Endothelial cell (in vitro differentiated cells): ENCODE measurements around the gene ZNF211. TPM values are rescaled to one million over a fixed set of nuclear protein-coding genes. Genes with fewer than 3 reads are reported as not detected.

Experiments used
- DNase-seq: peaks from one replicate; pipeline ENCODE4 v3.0.0; 2021; ENCODE audit warnings: low spot score
- H3K27ac Mint-ChIP-seq: one replicate; pipeline ENCODE4 v1.8.0; 2021; ENCODE audit warnings: mixed read lengths, inconsistent platforms; ENCODE audit not compliant: unreplicated experiment
- H3K27me3 Mint-ChIP-seq: one replicate; pipeline ENCODE4 v1.8.0; 2021; ENCODE audit warnings: mild to moderate bottlenecking, moderate library complexity, mixed read lengths, inconsistent platforms; ENCODE audit not compliant: unreplicated experiment
- H3K36me3 Mint-ChIP-seq: one replicate; pipeline ENCODE4 v1.8.0; 2021; ENCODE audit warnings: mild to moderate bottlenecking, low read depth, mixed read lengths, inconsistent platforms; ENCODE audit not compliant: unreplicated experiment
- H3K4me1 Mint-ChIP-seq: one replicate; pipeline ENCODE4 v1.8.0; 2021; ENCODE audit warnings: mild to moderate bottlenecking, mixed read lengths, inconsistent platforms; ENCODE audit not compliant: unreplicated experiment
- H3K4me3 Mint-ChIP-seq: one replicate; pipeline ENCODE4 v1.8.0; 2021; ENCODE audit warnings: mild to moderate bottlenecking, mixed read lengths, inconsistent platforms; ENCODE audit not compliant: unreplicated experiment
- H3K9me3 Mint-ChIP-seq: one replicate; pipeline ENCODE4 v1.8.0; 2021; ENCODE audit warnings: mixed read lengths, inconsistent platforms; ENCODE audit not compliant: unreplicated experiment
- total RNA-seq: library from RNA; stranded (reverse); fragmentation: NEBNext Ultra II Directional; extraction: Animal tissue kit (Norgen Biotek cat#: 25700); gene quantifications from one replicate; pipeline ENCODE4 v1.2.1, GENCODE V29; 2021; ENCODE audit not compliant: unreplicated experiment
- TF ChIP-seq, protein P1 (sequence below): fragments of 200-600 bp; sonication (generic); IDR thresholded peaks from one replicate; pipeline ENCODE4 v1.5.0; 2021; ENCODE audit warnings: antibody characterized with exemption; ENCODE audit not compliant: unreplicated experiment

The ZNF211 gene
- total RNA-seq, 1 donor from 2014 or later = 31.1 TPM

GRCh38 chr19:57655443-57655842, 22.5 kb downstream of the ZNF211 start:
- Mint-ChIP-seq H3K27ac (no peak overlapping the region), H3K36me3 (peaks cover 48% of the 10 kb centered on the region), H3K4me3 (peak overlapping the region; percentile 20), H3K27me3 (peaks cover 14% of the 10 kb centered on the region), H3K4me1 (peaks cover 28% of the 10 kb centered on the region), H3K9me3 (peaks cover 4% of the 10 kb centered on the region)
- no peak for DNase-seq
- TF ChIP-seq, protein P1, sequence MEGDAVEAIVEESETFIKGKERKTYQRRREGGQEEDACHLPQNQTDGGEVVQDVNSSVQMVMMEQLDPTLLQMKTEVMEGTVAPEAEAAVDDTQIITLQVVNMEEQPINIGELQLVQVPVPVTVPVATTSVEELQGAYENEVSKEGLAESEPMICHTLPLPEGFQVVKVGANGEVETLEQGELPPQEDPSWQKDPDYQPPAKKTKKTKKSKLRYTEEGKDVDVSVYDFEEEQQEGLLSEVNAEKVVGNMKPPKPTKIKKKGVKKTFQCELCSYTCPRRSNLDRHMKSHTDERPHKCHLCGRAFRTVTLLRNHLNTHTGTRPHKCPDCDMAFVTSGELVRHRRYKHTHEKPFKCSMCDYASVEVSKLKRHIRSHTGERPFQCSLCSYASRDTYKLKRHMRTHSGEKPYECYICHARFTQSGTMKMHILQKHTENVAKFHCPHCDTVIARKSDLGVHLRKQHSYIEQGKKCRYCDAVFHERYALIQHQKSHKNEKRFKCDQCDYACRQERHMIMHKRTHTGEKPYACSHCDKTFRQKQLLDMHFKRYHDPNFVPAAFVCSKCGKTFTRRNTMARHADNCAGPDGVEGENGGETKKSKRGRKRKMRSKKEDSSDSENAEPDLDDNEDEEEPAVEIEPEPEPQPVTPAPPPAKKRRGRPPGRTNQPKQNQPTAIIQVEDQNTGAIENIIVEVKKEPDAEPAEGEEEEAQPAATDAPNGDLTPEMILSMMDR = no peak

GRCh38 chr19:57656346-57656745, 23.4 kb downstream of the ZNF211 start:
- peaks cover 4% of the 10 kb centered on the region for H3K9me3 Mint-ChIP-seq
- H3K27ac Mint-ChIP-seq = no peak overlapping the region
- DNase-seq = no peak
- TF ChIP-seq, protein P1 = no peak
- peaks cover 47% of the 10 kb centered on the region for H3K36me3 Mint-ChIP-seq
- peaks cover 15% of the 10 kb centered on the region for H3K27me3 Mint-ChIP-seq
- H3K4me1 Mint-ChIP-seq = peaks cover 26% of the 10 kb centered on the region
- H3K4me3 Mint-ChIP-seq = peak overlapping the region; percentile 56

- Mint-ChIP-seq H3K27me3 (peaks cover 2% of the 10 kb centered on the region), H3K36me3 (no peaks in the 10 kb centered on the region), H3K27ac (no peak overlapping the region), H3K9me3 (no peaks in the 10 kb centered on the region), H3K4me3 (peak overlapping the region; percentile 85), H3K4me1 (peaks cover 8% of the 10 kb centered on the region)
- TF ChIP-seq, protein P1 = no peak
- DNase-seq = peak; percentile 53
These were observed 31.5 kb downstream of the ZNF211 start for GRCh38 chr19:57664269-57665127.

- no peak for DNase-seq
- Mint-ChIP-seq H3K27me3 (peaks cover 2% of the 10 kb centered on the region), H3K27ac (no peak overlapping the region), H3K4me3 (peak overlapping the region; percentile 59), H3K9me3 (no peaks in the 10 kb centered on the region), H3K36me3 (no peaks in the 10 kb centered on the region), H3K4me1 (peaks cover 8% of the 10 kb centered on the region)
- TF ChIP-seq, protein P1 = no peak
These were observed 32.4 kb downstream of the ZNF211 start for GRCh38 chr19:57665261-57665806.

DNA sequence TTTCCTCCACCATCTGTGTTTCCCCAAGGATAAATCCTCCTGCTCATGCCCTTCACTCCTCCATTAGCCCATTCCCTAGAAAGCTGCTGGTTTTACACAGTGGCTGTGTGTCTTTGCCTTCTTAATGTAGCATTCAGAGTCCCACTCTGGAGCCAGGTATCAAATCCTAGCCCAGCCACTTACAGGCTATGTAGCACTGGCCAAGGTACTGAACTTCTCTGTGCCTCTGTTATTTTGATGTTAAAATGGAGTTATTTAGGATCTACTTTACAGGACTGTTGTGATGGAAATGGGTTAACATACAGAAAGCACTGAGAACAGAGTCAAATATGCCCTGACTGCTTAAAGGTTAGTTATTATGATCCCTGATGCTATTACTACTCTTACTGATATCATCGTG, 34.3 kb downstream of the ZNF211 start:
- Mint-ChIP-seq H3K4me1 (peaks cover 8% of the 10 kb centered on the region), H3K9me3 (no peaks in the 10 kb centered on the region)
- DNase-seq = no peak

More for the DNA sequence above, 34.3 kb downstream of the ZNF211 start:
- Mint-ChIP-seq H3K27ac (no peak overlapping the region), H3K4me3 (no peak overlapping the region), H3K36me3 (no peaks in the 10 kb centered on the region), H3K27me3 (no peaks in the 10 kb centered on the region)
- TF ChIP-seq, protein P1 = no peak
